ENCODE measurements around the gene BAG1.

The BAG1 gene

DNA sequence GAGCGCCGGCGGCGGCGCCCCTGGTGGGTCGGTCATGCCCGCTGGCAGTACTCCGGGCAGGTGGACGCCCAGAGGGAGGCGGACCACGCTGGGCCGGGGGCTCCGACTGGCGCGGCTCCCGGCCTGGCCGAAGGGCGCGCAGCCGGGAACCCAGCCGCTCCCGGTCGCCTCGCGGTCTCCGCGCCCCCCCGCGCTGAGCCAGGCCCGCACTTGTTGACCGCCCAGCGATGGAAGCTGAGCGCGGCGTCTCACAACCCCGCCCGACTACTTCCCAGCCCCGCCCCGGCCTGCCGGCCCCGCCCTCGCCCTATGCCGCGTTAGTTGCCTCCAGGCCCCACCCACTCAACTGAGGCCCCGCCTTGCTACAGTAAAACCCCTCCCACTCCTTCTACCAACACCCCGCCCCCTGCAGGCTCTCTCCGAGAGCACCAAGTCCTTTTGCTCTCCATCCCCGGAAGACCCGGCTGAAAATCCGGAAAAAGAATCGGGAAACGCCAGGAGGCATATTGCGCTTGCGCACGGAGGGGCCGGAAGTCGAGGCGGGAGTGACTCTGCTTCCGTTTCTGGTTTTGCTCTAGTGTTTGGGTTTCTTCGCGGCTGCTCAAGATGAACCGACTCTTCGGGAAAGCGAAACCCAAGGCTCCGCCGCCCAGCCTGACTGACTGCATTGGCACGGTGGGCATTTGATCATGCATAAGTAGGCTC lies at the start of gene BAG1, which contains the start of gene CHMP5:
Gene BAG1, minus strand, starts transcription at position 236 of the 705 bp plus-strand sequence.
Gene CHMP5, plus strand, starts transcription at position 577 of the 705 bp plus-strand sequence. Its CDS starts 30 bp downstream, at position 607.
- DNase-seq (ENCODE audit: low spot score): peak; percentile 100

DNA sequence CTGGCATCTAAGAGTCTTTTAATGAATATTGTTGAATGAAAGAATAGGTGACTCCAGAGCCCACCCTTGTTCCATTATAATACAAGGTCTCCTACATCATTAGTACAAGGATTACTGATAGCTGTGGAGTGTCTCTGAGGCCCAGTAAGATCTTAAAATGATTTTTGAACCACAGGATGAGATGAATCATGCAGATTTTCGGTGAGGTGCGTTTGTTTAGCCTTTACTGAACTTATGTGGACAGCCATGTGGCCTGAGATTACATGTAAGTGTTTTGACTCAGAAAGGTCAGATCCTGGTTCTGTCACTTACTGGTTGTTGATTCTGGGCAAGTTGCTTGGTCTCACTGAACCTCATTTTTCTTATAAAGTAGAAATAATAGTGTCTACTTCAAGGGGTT lies 47.4 kb upstream of the BAG1 start:
- no peak for DNase-seq (ENCODE audit: low spot score)

DNA sequence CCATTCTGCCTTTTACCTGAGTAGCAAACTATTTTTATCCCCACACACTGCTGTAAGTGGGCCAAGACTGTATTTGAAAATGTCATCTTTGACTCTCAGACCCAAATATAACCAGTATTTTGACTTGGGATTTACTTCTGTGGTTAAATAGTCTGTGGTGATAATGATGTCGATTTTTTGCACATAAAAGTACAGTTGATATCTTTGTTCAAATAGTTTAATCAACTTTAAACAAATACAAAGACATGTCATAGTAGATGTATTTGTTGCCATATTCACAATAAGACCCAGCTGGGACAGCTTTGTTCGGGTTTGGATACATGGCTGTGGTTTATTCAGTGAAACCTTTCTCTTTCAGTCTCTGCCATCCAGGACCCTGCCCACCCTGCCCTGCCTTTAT lies 46.2 kb upstream of the BAG1 start:
- DNase-seq (ENCODE audit: low spot score): no peak

DNA sequence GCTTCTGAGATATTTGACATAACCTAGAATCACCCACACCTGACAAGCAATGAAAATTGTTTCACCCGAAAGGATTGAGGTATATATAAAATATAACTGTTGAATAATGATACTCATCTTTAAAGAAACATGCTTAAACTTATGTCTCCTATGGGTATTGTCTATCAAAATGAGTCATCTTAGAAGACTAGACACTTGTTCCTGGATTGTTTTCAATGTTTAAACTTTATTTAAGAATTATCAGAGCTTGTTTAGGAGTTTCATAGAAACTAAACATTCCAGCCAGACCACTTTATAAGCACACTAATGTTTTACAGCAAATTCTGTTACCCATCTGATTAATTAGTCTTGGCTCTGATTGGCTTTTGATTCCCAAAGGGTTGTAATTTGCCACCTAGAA lies 45.4 kb upstream of the BAG1 start:
- DNase-seq (ENCODE audit: low spot score): no peak

DNA sequence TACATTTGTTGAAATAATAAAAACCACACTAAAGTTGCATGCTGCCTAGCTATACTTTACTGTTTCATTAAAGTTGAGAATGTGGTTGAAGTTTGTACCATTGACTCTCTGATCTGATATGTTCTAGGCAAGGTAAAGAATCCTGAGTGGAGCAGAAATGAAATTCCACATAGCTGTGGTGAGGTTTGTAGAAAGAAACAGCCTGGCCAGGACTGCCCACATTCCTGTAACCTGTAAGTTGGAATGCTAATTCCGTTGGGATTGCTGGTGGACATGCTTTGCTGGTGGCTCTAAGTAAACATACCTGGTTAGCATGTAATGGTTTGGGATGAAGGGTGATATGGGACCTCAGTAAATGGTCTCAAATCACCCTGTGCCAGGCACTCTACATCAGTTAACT lies 42.6 kb upstream of the BAG1 start:
- DNase-seq (ENCODE audit: low spot score): no peak

DNA sequence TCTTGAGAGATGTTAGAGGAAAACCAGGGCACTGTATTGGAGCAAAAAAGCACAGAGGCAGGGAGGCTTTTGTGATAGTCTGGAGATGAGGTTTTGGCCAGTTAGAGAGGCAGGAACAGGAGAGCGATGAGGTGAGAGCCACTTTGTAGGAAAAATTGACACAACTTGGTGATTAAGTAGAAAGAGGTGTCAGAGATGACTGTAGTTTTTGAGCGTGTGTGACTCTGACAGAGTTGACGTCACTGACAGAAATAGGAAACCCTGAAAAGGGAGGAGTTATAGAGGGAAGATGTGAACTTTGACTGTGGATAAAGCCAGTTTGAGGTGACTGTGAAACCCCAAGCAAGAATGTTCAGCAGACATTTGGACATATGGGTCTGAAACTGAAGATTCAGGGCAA lies 41.5 kb upstream of the BAG1 start:
- DNase-seq (ENCODE audit: low spot score): no peak

DNA sequence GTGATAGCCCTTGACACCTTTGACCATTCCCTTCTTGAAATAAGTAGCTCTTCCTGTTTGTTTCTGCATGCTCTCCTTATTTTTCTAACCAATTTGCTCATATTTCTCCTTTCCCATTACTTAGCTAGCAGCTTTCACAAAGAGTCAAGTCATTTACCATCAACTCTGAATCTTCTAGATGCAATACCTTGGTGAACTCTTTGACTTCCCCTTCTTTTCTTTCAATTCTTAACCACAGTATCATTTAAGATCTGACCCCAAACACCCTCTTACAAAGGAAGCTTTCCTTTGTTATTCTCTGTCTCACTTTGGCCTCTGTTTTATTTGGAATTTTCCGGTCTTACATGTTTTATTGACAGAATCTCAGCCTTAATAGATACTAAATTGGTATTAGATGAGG lies 39.9 kb upstream of the BAG1 start:
- no peak for DNase-seq (ENCODE audit: low spot score)

DNA sequence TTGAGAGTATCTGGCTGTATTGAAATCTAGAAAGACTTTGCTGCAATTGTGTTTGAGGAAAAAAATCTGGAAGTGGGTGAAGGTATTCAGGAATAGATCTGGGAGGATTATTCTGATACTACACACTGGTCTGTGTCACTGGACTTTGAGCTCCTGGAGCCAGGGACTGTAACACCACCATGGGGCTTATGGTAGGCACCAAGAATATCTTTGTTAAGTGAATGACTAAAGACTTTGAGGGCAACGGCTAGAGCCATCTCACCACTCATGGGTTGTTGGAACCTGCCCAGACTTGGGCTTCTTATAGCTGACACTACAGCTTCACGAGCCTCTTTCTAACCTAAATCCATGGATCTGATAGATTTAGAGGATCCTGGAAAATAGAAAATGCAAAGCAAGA lies 36.0 kb upstream of the BAG1 start:
- no peak for DNase-seq (ENCODE audit: low spot score)

DNA sequence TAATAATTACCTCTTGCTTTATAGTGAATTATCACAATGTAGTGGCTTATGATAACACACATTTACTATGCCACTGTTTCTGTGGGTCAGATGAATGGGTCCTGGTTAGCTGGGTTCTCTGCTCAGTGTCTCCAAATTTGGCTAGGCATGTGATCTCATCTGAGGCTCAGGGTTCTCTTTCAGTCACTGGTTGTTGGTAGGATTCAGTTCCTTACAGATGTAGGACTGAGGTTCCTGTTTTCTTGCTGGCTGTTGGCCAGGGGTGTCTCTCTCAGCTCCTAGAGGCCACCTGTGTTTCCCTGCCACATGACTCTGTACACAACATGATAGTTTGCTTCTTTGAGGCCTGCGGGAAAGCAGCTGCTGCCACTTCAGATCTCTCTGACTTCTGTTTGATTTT lies 32.9 kb upstream of the BAG1 start:
- DNase-seq (ENCODE audit: low spot score): peak; percentile 99

DNA sequence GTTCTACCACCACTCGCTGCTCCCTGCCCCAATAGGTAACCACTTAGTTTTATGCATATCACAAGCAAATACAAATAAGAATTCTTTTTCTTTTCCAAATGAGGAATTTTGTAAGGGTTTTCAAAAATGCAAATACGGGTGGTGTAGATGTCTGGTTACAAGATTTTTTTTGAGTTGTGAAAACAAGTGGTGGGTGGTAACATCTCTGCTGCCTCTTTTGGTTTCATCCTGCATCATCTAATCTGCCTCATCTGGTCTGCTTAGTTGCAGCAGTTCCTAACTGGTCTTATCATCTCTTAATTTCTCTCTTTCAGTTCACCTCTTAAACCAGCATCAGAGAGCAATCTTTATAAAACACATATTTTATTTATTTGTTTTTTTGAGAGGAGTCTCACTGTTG lies 31.1 kb upstream of the BAG1 start:
- peak; percentile 58 for DNase-seq (ENCODE audit: low spot score)

DNA sequence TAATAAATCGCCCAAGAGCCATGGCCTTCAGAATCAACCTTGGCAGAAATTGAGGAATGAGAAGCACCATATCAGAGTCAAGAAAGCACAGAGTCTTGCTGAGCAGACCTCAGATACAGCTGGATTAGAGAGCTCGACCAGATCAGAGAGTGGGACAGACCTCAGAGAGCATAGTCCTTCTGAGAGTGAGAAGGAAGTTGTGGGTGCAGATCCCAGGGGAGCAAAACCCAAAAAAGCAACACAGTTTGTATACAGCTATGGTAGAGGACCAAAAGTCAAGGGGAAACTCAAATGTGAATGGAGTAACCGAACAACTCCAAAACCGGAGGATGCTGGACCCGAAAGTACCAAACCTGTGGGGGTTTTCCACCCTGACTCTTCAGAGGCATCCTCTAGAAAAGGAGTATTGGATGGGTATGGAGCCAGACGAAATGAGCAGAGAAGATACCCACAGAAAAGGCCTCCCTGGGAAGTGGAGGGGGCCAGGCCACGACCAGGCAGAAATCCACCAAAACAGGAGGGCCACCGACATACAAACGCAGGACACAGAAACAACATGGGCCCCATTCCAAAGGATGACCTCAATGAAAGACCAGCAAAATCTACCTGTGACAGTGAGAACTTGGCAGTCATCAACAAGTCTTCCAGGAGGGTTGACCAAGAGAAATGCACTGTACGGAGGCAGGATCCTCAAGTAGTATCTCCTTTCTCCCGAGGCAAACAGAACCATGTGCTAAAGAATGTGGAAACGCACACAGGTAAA lies 30.3 kb upstream of the BAG1 start:
- peak; percentile 42 for DNase-seq (ENCODE audit: low spot score)

DNA sequence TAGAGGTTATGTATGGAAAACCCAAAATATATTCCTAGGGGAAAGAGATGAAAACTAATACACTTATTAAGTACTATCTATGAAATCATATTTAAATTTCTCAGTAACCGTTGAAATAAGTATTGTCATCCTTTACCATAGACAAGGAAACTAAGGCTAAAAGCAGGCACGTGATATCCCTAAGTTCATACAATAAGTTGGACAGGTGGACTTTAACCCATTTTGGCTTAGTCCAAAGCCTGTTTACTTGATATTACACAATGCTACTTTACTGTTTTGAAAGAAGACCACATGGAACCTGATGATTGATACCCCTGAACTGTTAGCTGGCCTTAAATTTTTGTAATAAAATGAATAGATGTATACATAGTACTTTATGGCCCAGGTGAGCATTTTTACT lies 29.3 kb upstream of the BAG1 start:
- DNase-seq (ENCODE audit: low spot score): no peak

DNA sequence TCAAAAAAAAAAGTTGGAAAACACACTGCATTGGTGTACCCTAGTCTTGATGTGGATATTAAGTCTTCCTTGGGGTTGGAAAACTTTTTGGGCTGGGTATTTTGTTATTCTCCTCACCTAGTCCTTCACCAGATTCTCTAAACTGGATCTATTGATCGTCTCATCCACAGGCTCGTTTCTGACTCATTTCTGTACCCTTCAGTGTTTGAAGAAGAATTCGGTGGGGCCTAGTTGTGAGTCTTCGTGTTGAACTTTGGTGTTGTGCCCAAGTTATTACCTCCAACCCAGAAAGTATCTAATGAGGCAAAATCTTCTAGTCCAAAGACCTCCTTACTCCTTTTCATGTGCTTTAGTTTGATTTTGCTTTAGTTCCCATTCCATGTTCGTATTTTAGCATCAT lies 27.4 kb upstream of the BAG1 start:
- DNase-seq (ENCODE audit: low spot score): no peak

DNA sequence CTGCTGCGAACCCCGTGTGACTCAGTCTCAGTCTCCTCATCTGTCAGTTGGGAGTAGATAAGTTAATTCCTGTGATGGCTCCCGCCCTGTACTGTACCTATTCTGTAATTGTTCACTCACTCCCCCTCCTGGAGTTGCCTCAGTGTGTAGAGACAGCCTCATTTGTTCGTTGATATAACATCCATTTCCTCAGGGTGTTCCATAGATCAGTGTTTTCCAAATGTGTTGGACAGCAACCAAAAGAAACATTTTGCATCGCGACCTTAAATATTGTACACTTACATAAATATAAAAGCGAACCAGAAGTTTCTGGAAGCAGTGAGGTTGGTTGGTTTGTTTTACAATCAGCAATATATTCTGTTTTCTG lies 26.5 kb upstream of the BAG1 start:
- DNase-seq (ENCODE audit: low spot score): no peak

DNA sequence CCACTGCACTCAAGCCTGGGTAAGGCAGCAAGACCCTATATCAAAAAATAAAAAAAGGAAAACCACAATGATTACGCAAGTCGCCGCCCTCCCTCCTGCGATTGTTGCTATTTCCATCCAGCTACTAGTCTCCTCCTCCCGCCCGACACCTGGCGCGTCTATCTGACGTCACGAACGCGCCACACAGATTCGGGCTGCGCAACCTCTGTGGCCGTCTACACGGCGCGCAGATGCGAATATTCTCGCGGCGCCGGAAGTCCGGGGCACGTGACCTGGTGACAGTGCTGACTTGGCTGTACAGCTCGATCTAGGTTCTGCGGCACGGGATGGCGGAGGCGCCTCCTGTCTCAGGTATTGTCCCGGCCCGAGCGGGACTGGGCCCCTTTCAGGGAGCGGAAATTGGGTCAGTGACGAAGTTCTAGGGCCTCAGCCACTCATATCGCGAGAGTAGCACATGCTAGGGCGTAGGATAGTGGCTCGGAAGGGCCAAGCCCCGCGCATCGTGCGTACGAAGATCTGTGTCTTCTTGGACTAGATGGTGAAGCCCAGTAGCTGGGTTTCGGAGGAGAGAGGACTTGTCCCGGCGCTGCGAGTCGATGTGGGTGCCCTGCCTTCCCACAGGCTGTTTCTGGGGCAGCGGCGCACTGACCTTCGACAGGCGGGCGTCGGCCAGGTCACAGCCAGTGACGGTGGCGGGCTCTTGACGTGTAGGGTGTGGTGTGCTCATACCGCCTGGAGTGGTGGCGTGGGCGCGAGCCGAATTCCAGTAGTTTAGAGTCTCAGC lies 25.9 kb upstream of the BAG1 start, which contains the start of gene NFX1:
Gene NFX1, plus strand, starts transcription at position 270 of the 784 bp plus-strand sequence. Its CDS starts 57 bp downstream, at position 327.
- DNase-seq (ENCODE audit: low spot score): peak; percentile 99

DNA sequence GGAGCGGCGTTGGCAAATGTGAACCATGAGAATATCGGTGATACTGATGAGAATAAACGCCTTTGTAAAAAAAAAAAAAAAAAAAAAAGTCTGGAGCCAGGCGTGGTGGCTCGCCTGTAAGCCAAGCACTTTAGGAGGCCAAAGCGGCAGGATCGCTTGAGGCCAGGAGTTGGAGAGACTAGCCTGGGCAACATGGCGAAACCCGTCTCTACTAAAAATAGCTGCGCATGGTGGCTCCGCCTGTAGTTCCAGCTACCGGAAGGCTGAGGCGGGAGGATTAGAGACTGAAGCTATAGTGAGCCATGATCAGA lies 25.4 kb upstream of the BAG1 start:
- no peak for DNase-seq (ENCODE audit: low spot score)

DNA sequence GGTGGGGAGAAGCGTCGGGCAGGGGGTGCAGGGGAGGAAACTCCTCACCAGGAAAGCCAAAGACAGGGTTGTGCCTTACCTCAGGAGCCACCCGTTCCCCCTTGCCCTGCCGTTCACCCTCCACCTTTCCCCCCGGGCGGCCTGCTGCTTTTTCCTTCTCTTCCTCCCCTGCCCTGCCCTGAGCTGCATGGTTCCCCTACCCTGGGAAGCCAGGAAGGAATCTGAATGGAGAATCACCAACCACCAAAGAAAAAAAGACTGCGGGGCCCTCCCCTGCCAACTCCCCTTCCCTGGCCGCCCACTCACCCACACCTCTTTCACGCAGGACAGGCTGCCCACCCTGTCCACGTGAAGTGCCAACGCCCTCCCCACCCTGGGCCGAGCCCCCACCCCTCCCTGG lies 25.0 kb upstream of the BAG1 start:
- DNase-seq (ENCODE audit: low spot score): peak; percentile 26

DNA sequence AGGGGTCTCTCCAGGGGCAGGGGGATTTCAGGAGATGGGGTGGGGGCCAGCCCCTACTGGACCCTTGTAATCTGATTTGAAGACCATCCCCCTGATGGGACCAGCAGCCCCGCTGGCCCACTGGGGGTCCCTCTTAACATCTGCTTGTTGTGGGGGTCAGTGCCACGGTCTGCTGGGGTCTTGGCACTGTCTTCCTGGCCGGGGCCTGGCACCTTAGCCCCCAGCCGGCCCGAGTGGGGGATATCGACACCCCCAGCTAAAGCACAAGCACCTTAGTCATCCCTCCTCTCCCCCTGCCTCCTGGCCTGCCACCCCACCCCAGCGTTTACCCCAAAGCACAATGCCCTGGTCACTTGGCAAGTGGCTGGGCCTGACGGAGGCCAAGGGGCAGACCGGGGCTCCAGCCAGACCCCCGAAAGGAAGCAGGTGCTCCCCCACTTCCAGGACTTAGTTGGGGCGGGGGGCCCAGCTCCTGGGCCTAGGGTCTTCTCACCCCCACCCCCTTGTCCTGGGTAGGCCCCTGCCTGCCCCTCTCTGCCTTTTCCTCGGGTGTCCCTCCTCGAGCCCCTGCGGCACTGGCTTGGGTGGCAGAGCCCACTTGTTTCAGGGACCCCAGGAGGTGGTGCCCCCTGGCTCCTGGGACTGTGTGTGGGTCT lies 24.4 kb upstream of the BAG1 start:
- no peak for DNase-seq (ENCODE audit: low spot score)

DNA sequence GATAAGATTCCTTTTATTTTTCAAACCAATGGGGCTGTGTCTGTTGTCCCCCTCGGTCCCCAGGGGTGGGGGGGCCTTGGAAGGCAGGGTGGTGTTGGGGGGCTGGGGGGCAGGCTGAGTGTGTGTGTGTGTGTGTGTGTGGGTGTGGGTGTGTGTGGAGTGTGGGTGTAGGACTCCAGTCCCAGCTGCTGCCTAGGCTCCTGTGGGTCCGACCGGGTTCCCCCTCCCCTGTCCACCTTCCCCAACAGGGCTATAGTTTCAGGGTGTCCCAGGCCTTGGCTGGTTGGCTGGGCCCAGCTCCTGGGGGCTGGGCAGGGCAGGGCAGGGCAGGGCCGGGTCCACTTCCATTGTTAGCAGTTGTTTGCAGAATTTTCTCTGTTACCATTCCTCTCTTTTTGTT lies 23.7 kb upstream of the BAG1 start:
- no peak for DNase-seq (ENCODE audit: low spot score)

DNA sequence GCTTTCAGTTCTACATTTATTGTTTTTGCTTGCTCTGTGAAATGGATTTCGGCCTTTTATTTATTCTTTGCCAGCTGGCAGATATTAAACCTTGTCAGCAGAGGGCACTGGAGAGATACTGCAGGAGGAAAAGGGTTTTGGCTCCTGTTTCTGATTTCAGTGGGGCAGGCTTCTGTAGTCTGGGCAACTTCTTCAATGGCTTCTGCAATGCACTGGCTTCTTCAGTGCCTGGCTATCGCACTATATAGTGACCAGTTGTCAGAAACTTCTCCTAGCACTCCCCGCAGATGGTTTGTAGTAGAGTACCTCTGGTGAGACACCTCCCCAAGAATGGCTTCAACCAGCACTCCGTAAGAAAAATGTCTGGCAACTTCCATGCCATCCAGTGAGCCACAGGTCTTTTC lies 22.6 kb upstream of the BAG1 start:
- peak; percentile 92 for DNase-seq (ENCODE audit: low spot score)

DNA sequence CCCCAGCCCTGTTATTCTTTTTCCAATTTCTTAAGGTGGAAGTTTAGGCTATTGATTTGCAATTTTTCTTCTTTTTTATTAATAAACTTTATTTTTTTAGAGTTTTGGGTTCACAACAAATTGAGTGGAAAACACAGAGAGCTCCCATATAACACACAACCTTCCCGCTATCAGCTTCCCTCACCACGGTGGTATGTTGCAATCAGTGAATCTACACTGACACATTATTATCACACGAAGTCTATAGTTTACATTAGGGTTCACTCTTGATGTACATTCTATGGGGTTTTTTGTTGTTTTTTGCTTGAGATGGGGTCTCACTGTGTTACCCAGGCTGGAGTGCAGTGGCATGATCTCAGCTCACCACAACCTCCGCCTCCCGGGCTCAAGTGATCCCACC lies 21.0 kb upstream of the BAG1 start:
- no peak for DNase-seq (ENCODE audit: low spot score)

DNA sequence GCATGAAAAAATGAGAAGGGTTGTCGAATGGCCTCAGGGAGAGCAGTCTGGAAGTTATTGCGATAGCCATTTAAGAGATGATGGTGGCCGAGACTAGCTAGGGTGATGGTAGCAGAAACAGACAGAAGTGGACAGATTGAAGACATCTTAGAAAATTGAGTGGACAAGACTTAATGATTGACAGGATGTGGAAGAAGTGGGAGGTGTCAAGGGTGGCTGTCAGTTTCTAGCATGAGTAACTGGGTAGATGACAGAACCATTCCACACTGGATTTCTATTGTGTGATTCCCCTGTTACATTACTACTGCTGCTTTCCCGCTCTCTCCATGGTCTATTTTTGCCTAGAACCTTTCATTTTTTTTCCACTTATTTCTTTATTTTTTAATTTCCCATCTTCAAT lies 13.0 kb upstream of the BAG1 start:
- no peak for DNase-seq (ENCODE audit: low spot score)

DNA sequence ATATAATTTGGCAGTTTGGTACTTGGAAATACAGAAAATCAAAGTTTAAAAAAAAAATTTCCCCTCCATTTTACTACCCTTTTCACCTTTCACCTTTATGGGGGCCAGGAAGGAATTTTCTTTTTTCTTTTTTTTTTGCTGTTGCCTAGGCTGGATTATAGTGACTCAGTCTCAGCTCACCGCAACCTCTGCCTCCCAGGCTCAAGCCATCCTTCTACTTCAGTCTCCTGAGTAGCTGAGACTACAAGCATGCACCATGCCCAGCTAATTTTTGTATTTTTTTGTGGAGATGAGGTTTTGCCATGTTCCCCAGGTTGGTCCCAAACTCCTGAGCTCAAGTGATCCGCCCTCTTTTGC lies 9.4 kb upstream of the BAG1 start:
- no peak for DNase-seq (ENCODE audit: low spot score)
